Peyer's patch (tissue), 4 donors: ENCODE results near the gene KPRP.

Source experiments
- CTCF ChIP-seq, 6 experiments: fragments of 450-650 bp in 4 of 6; fragments of 200-600 bp in 2 of 6; sonication (generic) in 1 of 6; IDR thresholded peaks; one replicate each; pipeline ENCODE4 v1.5.1; 2017 to 2019; ENCODE audit warnings: antibody characterized with exemption in 6 of 6, mild to moderate bottlenecking in 3 of 6, moderate library complexity in 1 of 6
- POLR2A ChIP-seq, 2 donors: fragments of 450-650 bp; IDR thresholded peaks; one replicate each; pipeline ENCODE4 v1.5.1; 2017; ENCODE audit warnings: antibody characterized with exemption in 2 of 2, mild to moderate bottlenecking in 2 of 2, moderate library complexity in 2 of 2

GRCh38 chr1:152760551-152761190 lies 2.8 kb downstream of the KPRP start:
- TF ChIP-seq CTCF (IDR thresholded peaks at IDR 0.05): no peak
- no peak for TF ChIP-seq POLR2A (IDR thresholded peaks at IDR 0.05)
